Trophoblast cell (in vitro differentiated cells and primary cell): ENCODE results near the gene ASAP2.

Experiments
- DNase-seq, 2 donors: peaks; one replicate each; pipeline ENCODE4 v3.0.0-alpha.2; 2016
- H2AFZ ChIP-seq: 2 replicates; pipeline ENCODE4 v1.6.1; 2013; ENCODE audit warnings: low read length, moderate library complexity, mild to moderate bottlenecking; ENCODE audit not compliant: insufficient read depth, poor library complexity
- H2AK5ac ChIP-seq: 2 replicates; pipeline ENCODE4 v1.6.1; 2013; ENCODE audit warnings: mild to moderate bottlenecking, low read length
- H2BK120ac ChIP-seq: 2 replicates; pipeline ENCODE4 v1.6.1; 2013; ENCODE audit warnings: low read length, mild to moderate bottlenecking, moderate library complexity; ENCODE audit not compliant: insufficient read depth, poor library complexity
- H2BK12ac ChIP-seq: 2 replicates; pipeline ENCODE4 v1.6.1; 2013; ENCODE audit warnings: mild to moderate bottlenecking, low read length, moderate library complexity
- H2BK5ac ChIP-seq: 2 replicates; pipeline ENCODE4 v1.6.1; 2013; ENCODE audit warnings: low read length, low read depth, moderate library complexity, mild to moderate bottlenecking; ENCODE audit not compliant: poor library complexity
- H3K14ac ChIP-seq: 2 replicates; pipeline ENCODE4 v1.6.1; 2013; ENCODE audit warnings: mild to moderate bottlenecking, low read length
- H3K18ac ChIP-seq: 2 replicates; pipeline ENCODE4 v1.6.1; 2013; ENCODE audit warnings: mild to moderate bottlenecking, low read length
- H3K23ac ChIP-seq: 2 replicates; pipeline ENCODE4 v1.6.1; 2013; ENCODE audit warnings: low read length
- H3K27ac ChIP-seq: 2 replicates; pipeline ENCODE4 v1.5.1; 2013; ENCODE audit warnings: low read depth, mild to moderate bottlenecking, inconsistent platforms, low read length, moderate library complexity
- H3K27me3 ChIP-seq: 2 replicates; pipeline ENCODE4 v1.6.1; 2013; ENCODE audit warnings: inconsistent platforms, mild to moderate bottlenecking, low read length, moderate library complexity; ENCODE audit not compliant: insufficient read depth
- H3K36me3 ChIP-seq, 2 experiments: 1 replicate in 1 of 2; 2 replicates in 1 of 2; pipeline ENCODE4 v1.6.1; 2013; ENCODE audit warnings: low read length in 2 of 2, mild to moderate bottlenecking in 2 of 2, moderate library complexity in 1 of 2; ENCODE audit not compliant: insufficient read depth in 2 of 2, control insufficient read depth in 1 of 2
- H3K4ac ChIP-seq: 2 replicates; pipeline ENCODE4 v1.6.1; 2013; ENCODE audit warnings: low read depth, mild to moderate bottlenecking, low read length, moderate library complexity
- H3K4me1 ChIP-seq, 2 experiments: 1 replicate in 1 of 2; 2 replicates in 1 of 2; pipeline ENCODE4 v1.6.1; 2013; ENCODE audit warnings: low read length in 2 of 2, mild to moderate bottlenecking in 2 of 2, moderate library complexity in 1 of 2; ENCODE audit not compliant: insufficient read depth in 2 of 2, control insufficient read depth in 1 of 2
- H3K4me2 ChIP-seq: 2 replicates; pipeline ENCODE4 v1.6.1; 2013; ENCODE audit warnings: inconsistent platforms, mild to moderate bottlenecking, low read length, moderate library complexity
- H3K4me3 ChIP-seq: 2 replicates; pipeline ENCODE4 v1.5.1; 2013; ENCODE audit warnings: mild to moderate bottlenecking, low read depth, low read length, inconsistent platforms
- H3K79me1 ChIP-seq: one replicate; pipeline ENCODE4 v1.6.1; 2013; ENCODE audit warnings: low read length
- H3K79me2 ChIP-seq: 2 replicates; pipeline ENCODE4 v1.6.1; 2013; ENCODE audit warnings: low read length, mild to moderate bottlenecking; ENCODE audit not compliant: control insufficient read depth, insufficient read depth, poor library complexity
- H3K9ac ChIP-seq: 2 replicates; pipeline ENCODE4 v1.6.1; 2013; ENCODE audit warnings: mild to moderate bottlenecking, low read length
- H3K9me3 ChIP-seq: 2 replicates; pipeline ENCODE4 v1.6.1; 2013; ENCODE audit warnings: low read depth, mild to moderate bottlenecking, control low read depth, inconsistent platforms, low read length; ENCODE audit not compliant: insufficient read depth
- H4K12ac ChIP-seq: 2 replicates; pipeline ENCODE4 v1.6.1; 2013; ENCODE audit warnings: low read depth, mild to moderate bottlenecking, low read length, moderate library complexity
- H4K8ac ChIP-seq: 2 replicates; pipeline ENCODE4 v1.6.1; 2013; ENCODE audit warnings: low read depth, mild to moderate bottlenecking, low read length, moderate library complexity
- H4K91ac ChIP-seq: one replicate; pipeline ENCODE4 v1.6.1; 2013; ENCODE audit warnings: low read depth, mild to moderate bottlenecking, low read length, moderate library complexity
- WGBS: extraction: QIAGEN DNeasy Blood & Tissue Kit; methylation state at CpG from one replicate; pipeline ENCODE4 v1.1.7; 2013; ENCODE audit warnings: missing lambda C conversion rate; ENCODE audit not compliant: insufficient read length, insufficient coverage; ENCODE audit errors: extremely low coverage; 5-methylcytosine and 5-hydroxymethylcytosine counted together

Gene ASAP2

GRCh38 chr2:9278439-9278838, 71.8 kb downstream of the ASAP2 start:
- no peaks in the 10 kb centered on the region for H3K27me3 ChIP-seq
- peaks cover 3 to 12% of the 10 kb centered on the region in 2 experiments for H3K36me3 ChIP-seq
- H4K91ac ChIP-seq: no peak overlapping the region
- DNase-seq: no peak
- H3K79me1 ChIP-seq: no peaks in the 10 kb centered on the region
- no peak overlapping the region for H3K4me2 ChIP-seq
- WGBS: no CpG with 5 or more reads among the region's 7 CpGs
- no peaks in the 10 kb centered on the region for H3K79me2 ChIP-seq
- H3K9me3 ChIP-seq: no peaks in the 10 kb centered on the region
- no peak overlapping the region for H3K23ac ChIP-seq
- H2BK5ac ChIP-seq: no peak overlapping the region
- no peak overlapping the region for H3K4ac ChIP-seq
- no peak overlapping the region for H2AK5ac ChIP-seq
- no peak overlapping the region for H3K18ac ChIP-seq
- peaks cover 1 to 4% of the 10 kb centered on the region in 2 experiments for H3K4me1 ChIP-seq
- H4K8ac ChIP-seq: no peak overlapping the region
- H3K27ac ChIP-seq: no peak overlapping the region
- H4K12ac ChIP-seq: no peak overlapping the region
- H3K14ac ChIP-seq: no peak overlapping the region
- no peak overlapping the region for H3K4me3 ChIP-seq
- H2AFZ ChIP-seq: no peak overlapping the region
- no peak overlapping the region for H3K9ac ChIP-seq
- H2BK12ac ChIP-seq: no peak overlapping the region
- H2BK120ac ChIP-seq: no peak overlapping the region

DNA sequence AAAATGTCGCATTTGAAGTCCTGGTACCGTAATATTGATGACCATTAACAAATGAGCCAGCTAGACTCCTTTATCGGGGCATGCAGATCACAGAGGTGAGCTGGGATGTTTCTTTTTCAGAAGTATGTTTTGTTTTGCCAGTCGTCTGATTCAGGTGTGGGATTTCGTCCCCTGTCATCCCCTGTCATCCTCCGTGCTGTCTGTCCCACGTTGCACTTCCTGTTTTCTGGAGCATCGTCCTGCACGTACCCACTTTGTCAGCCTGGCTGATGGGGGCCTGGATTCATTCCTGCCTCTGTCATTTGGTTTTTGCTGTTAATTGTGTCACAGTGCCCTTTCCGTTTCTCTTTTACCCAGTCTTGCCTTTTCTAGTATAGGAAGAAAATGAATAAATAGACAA, 72.8 kb downstream of the ASAP2 start:
- H2AFZ ChIP-seq: no peak overlapping the region
- no peak overlapping the region for H2AK5ac ChIP-seq
- H3K27ac ChIP-seq: no peak overlapping the region
- H3K23ac ChIP-seq: no peak overlapping the region
- H3K9me3 ChIP-seq: no peaks in the 10 kb centered on the region
- H2BK12ac ChIP-seq: no peak overlapping the region
- DNase-seq: no peak
- H3K9ac ChIP-seq: no peak overlapping the region
- no peaks in the 10 kb centered on the region for H3K27me3 ChIP-seq
- no peak overlapping the region for H4K8ac ChIP-seq
- no peaks in the 10 kb centered on the region for H3K79me1 ChIP-seq
- no peak overlapping the region for H2BK120ac ChIP-seq
- H3K79me2 ChIP-seq: no peaks in the 10 kb centered on the region
- H3K14ac ChIP-seq: no peak overlapping the region
- peaks cover 0 to 4% of the 10 kb centered on the region in 2 experiments for H3K4me1 ChIP-seq
- H3K4me2 ChIP-seq: no peak overlapping the region
- WGBS: no CpG with 5 or more reads among the region's 10 CpGs
- no peak overlapping the region for H3K4ac ChIP-seq
- no peak overlapping the region for H4K91ac ChIP-seq
- H3K4me3 ChIP-seq: no peak overlapping the region
- H3K18ac ChIP-seq: no peak overlapping the region
- no peak overlapping the region for H2BK5ac ChIP-seq
- H3K36me3 ChIP-seq: peaks cover 3 to 12% of the 10 kb centered on the region in 2 experiments
- H4K12ac ChIP-seq: no peak overlapping the region

DNA sequence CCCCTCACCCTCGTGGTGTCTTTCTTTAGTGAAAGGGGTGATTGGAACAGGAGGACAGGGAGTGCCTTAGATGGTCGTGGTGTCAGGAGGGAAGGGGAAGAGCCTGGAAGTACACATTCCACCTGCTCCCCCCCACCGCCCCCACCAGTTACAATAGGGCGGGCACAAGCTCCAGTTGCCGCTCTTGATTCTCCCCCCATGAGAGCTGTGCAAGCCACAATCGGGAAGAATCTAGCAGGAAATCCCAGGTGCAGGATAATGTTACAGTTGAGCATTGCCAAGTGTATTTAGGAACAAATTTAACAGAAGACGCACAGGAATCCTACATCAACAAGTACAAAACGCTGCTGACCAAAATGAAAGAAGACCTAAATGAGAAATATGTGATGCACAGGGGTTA, 73.6 kb downstream of the ASAP2 start:
- no peak overlapping the region for H2AFZ ChIP-seq
- no peak overlapping the region for H3K4me3 ChIP-seq
- H4K12ac ChIP-seq: no peak overlapping the region
- no peak overlapping the region for H3K23ac ChIP-seq
- no peak overlapping the region for H2BK5ac ChIP-seq
- no peak overlapping the region for H3K27ac ChIP-seq
- DNase-seq: no peak
- peaks cover 3 to 12% of the 10 kb centered on the region in 2 experiments for H3K36me3 ChIP-seq
- H4K91ac ChIP-seq: no peak overlapping the region
- H3K9ac ChIP-seq: no peak overlapping the region
- H3K9me3 ChIP-seq: no peaks in the 10 kb centered on the region
- H3K18ac ChIP-seq: no peak overlapping the region
- no peaks in the 10 kb centered on the region for H3K79me2 ChIP-seq
- H3K4me2 ChIP-seq: no peak overlapping the region
- H3K4me1 ChIP-seq: peaks cover 0 to 3% of the 10 kb centered on the region in 2 experiments
- no peak overlapping the region for H3K4ac ChIP-seq
- no peak overlapping the region for H2BK12ac ChIP-seq
- no peak overlapping the region for H2BK120ac ChIP-seq
- no peaks in the 10 kb centered on the region for H3K79me1 ChIP-seq
- no peak overlapping the region for H3K14ac ChIP-seq
- H4K8ac ChIP-seq: no peak overlapping the region
- H3K27me3 ChIP-seq: no peaks in the 10 kb centered on the region
- no peak overlapping the region for H2AK5ac ChIP-seq
- no CpG with 5 or more reads among the region's 8 CpGs for WGBS

- H3K18ac ChIP-seq: no peak overlapping the region
- no peak overlapping the region for H3K4me2 ChIP-seq
- H3K27me3 ChIP-seq: no peaks in the 10 kb centered on the region
- no peak overlapping the region for H3K27ac ChIP-seq
- no peak overlapping the region for H4K12ac ChIP-seq
- H3K4me3 ChIP-seq: no peak overlapping the region
- no peaks in the 10 kb centered on the region for H3K4me1 ChIP-seq
- no peak overlapping the region for H3K4ac ChIP-seq
- no peak overlapping the region for H2BK5ac ChIP-seq
- no peak overlapping the region for H3K14ac ChIP-seq
- no peaks in the 10 kb centered on the region for H3K79me2 ChIP-seq
- no peak overlapping the region for H4K8ac ChIP-seq
- H2BK12ac ChIP-seq: no peak overlapping the region
- no peak overlapping the region for H2BK120ac ChIP-seq
- H4K91ac ChIP-seq: no peak overlapping the region
- H2AFZ ChIP-seq: no peak overlapping the region
- no CpG with 5 or more reads among the region's 7 CpGs for WGBS
- no peak overlapping the region for H3K9ac ChIP-seq
- H3K79me1 ChIP-seq: no peaks in the 10 kb centered on the region
- H3K23ac ChIP-seq: no peak overlapping the region
- DNase-seq: no peak
- H2AK5ac ChIP-seq: no peak overlapping the region
- H3K36me3 ChIP-seq: peaks cover 3 to 12% of the 10 kb centered on the region in 2 experiments
- no peaks in the 10 kb centered on the region for H3K9me3 ChIP-seq
Observed at GRCh38 chr2:9281145-9281544, 74.5 kb downstream of the ASAP2 start.
